ENCODE results near the gene PTPN14. TPM values are rescaled to one million over a fixed set of nuclear protein-coding genes. Genes with fewer than 3 reads are reported as not detected.
"Not testable (repeated sequence)": the region's sequence is repeated elsewhere in the genome, so short reads cannot be mapped to it uniquely, and the experiment has no call there.

PTPN14 gene
- total and polyA plus RNA-seq, 4 donors = 7.3 to 50.5 (median 28.2) TPM

DNA sequence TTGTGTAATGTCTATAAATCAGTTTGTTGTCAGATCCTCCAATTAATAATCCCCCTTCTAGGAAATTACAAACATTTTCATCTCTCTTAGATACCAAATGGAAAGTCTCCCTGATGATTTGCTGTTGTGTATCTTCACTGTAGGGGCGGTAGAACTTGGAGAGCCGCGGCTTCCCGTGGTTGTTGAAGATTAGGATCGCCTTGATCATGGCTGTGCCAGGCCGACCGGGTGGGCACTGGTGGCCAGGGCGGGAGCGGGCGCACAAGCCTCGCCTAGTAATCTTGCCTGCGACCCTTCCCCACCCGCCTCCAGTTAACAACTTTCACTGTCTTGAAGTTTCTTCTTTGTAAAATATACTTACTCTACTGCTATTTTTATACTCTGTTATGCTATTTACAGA lies 68.2 kb downstream of the PTPN14 start:
- H3K4me3 ChIP-seq (ENCODE audit: low read length in 2 of 2); H3K36me3 ChIP-seq (ENCODE audit: control insufficient read depth in 1 of 2, insufficient read depth in 2 of 2, low read length in 1 of 2); H3K4me1 ChIP-seq (ENCODE audit: control insufficient read depth in 1 of 2, insufficient read depth in 2 of 2, low read length in 2 of 2); H3K9me3 ChIP-seq (ENCODE audit: control insufficient read depth, low read length); H3K27ac ChIP-seq (ENCODE audit: low read depth in 1 of 2, low read length in 2 of 2); H3K27me3 ChIP-seq (ENCODE audit: control insufficient read depth in 1 of 2, insufficient read depth in 2 of 2, low read length in 1 of 2); intact Hi-C loops (cut with DNase I): not testable (repeated sequence)
- ATAC-seq (ENCODE audit: low FRiP score) (peak; percentile 33), DNase-seq (peak in 1 of 2 donors; percentile 76)
- WGBS, 2 donors = 74 to 77% methylated on average over 13 of the region's 13 CpGs

DNA sequence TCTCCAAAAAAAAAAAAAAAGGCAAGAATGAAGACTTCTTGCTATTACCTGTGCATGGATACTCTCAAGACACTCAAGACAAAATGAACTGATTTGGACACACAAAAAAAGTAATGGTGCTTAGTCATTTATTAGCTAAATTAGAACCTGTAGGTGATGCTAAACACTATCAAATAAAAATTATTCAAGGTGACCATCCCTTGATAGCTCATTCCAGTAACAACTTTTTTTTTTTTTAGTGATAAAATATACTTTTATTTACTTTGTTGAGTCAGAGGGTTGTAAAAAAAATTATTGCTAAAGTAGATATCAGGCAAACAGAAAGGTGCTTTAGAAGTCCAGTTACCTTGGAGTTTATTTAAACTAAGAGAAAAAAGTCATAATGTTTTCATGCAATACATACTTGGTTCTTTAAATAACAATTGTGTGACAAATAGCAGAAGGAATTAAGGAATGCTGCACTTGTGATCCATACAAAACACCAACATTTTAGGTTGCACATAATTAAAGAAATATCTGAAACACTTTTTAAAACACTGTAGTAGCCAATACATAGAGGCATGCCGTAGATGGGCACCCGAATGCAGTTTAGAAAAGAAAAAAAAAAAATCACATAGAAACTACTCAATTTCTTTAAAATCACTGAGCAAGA lies 69.3 kb downstream of the PTPN14 start:
- H3K4me1 ChIP-seq (ENCODE audit: control insufficient read depth in 1 of 2, insufficient read depth in 2 of 2, low read length in 2 of 2); ATAC-seq (ENCODE audit: low FRiP score); H3K27me3 ChIP-seq (ENCODE audit: control insufficient read depth in 1 of 2, insufficient read depth in 2 of 2, low read length in 1 of 2); DNase-seq; H3K27ac ChIP-seq (ENCODE audit: low read depth in 1 of 2, low read length in 2 of 2); H3K4me3 ChIP-seq (ENCODE audit: low read length in 2 of 2); H3K9me3 ChIP-seq (ENCODE audit: control insufficient read depth, low read length); intact Hi-C loops (cut with DNase I); H3K36me3 ChIP-seq (ENCODE audit: control insufficient read depth in 1 of 2, insufficient read depth in 2 of 2, low read length in 1 of 2): not testable (repeated sequence)
- 19 to 24% methylated on average over 2 of the region's 2 CpGs for WGBS, 2 donors

DNA sequence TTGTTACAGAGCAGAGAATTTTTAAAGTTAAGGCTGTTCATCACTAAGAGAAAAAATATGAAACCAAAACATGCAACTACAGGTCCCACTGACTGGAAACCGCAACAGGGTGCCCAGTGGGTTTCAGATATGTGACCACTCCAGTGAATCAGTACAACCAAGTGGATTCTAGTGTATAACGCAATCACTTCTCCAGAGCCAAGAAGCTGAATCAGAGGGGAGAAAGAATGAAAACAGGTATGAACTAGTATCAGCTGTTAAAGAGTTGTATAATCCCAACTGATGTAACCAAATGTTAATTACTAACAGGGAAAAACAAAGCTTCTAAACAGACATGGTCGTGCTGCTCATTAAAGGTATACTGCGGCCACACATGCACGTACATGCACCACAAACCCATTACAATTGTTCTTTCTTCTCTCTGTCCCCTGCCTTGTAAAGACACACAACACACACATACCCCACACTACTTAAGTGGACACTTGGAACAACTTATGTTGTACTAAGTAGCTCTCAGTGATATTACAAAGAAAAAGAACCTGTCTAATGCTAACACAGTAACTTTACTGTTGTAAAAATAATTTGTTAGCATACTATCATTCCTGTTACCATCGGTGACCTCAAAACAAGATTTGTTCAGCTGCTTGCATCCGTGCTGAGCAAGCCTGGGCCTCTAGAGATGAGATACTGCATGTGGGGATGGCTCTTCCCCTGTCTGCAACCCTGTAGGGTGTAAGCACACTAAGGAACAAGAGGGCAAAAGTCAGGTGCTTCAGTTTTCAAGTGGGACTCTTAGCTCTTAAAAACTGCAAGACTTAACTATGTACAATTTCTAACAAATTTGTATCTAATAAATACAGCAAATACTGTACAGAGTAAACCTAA lies 74.2 kb downstream of the PTPN14 start:
- intact Hi-C loops (cut with DNase I) = no loop called here
- H3K4me1 ChIP-seq (ENCODE audit: control insufficient read depth in 1 of 2, insufficient read depth in 2 of 2, low read length in 2 of 2) = no peaks in the 10 kb centered on the region
- H3K4me3 ChIP-seq (ENCODE audit: low read length in 2 of 2) = no peak overlapping the region
- H3K27ac ChIP-seq (ENCODE audit: low read depth in 1 of 2, low read length in 2 of 2) = no peak overlapping the region
- H3K27me3 ChIP-seq (ENCODE audit: control insufficient read depth in 1 of 2, insufficient read depth in 2 of 2, low read length in 1 of 2) = no peaks in the 10 kb centered on the region
- ATAC-seq (ENCODE audit: low FRiP score) (no peak), DNase-seq (no peak)
- no peaks in the 10 kb centered on the region for H3K36me3 ChIP-seq (ENCODE audit: control insufficient read depth in 1 of 2, insufficient read depth in 2 of 2, low read length in 1 of 2)
- WGBS, 2 donors = 73 to 82% methylated on average over 7 of the region's 7 CpGs
- no peaks in the 10 kb centered on the region for H3K9me3 ChIP-seq (ENCODE audit: control insufficient read depth, low read length)

DNA sequence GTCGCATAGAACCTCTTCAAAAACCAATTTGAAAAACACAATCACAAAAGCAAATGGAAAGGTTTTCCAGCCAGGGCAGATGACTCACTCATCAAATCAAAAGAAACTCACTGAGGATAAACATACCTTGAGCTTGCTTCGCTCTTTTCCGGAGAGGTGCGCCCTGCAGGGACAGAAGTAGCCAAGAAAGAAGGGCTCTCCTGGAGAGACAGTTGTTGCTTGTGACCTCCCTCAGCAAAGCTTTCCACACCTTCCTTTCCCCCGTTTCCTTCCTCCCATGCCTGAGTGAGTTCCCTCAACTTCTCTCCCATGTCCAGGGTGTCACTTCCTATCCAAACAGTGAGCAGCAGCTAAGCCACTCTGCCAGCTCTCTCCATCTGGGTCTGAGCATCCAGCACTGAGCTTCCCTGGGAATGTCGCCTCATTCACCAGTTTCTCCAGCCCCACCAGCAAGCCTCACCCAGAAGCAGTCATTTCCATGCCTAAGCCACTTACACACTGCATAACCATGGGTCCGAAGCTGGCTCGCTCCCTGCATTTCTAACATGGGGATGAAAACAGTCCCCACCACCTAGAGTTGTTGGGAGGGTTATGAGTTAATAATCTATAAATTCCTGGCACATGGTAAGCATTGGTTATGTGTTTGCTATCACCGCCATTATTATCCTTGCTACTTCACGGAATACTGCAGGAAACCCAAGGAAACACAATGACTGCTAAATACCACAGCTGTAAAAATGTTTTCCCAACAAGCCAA lies 75.0 kb downstream of the PTPN14 start:
- Histone ChIP-seq H3K4me1 (ENCODE audit: control insufficient read depth in 1 of 2, insufficient read depth in 2 of 2, low read length in 2 of 2) (no peaks in the 10 kb centered on the region), H3K27ac (ENCODE audit: low read depth in 1 of 2, low read length in 2 of 2) (no peak overlapping the region)

DNA sequence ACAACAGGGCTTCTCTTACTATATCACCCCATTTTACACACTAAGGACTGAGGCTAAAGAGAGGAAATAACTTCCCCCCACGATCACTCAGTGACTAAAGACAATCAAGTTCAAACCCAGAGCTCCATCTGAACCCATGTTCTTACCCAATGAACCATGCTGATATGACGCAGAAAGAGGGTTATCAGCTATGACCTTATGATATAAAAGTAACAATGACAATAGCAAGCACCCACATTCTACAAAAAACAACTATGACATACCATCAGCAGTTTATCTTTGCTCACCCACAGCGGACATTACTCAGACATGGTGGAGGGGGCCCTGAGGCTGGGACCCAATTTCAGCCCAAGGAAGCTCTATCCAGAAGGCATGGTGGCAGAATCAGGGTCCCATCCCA lies 75.7 kb downstream of the PTPN14 start:
- no peaks in the 10 kb centered on the region for H3K36me3 ChIP-seq (ENCODE audit: control insufficient read depth in 1 of 2, insufficient read depth in 2 of 2, low read length in 1 of 2)
- no peaks in the 10 kb centered on the region for H3K27me3 ChIP-seq (ENCODE audit: control insufficient read depth in 1 of 2, insufficient read depth in 2 of 2, low read length in 1 of 2)
- no peaks in the 10 kb centered on the region for H3K4me1 ChIP-seq (ENCODE audit: control insufficient read depth in 1 of 2, insufficient read depth in 2 of 2, low read length in 2 of 2)
- intact Hi-C loops (cut with DNase I) = no loop called here
- ATAC-seq (ENCODE audit: low FRiP score) (no peak), DNase-seq (no peak)
- H3K4me3 ChIP-seq (ENCODE audit: low read length in 2 of 2) = no peak overlapping the region
- no peaks in the 10 kb centered on the region for H3K9me3 ChIP-seq (ENCODE audit: control insufficient read depth, low read length)
- 98% methylated on average over 3 of the region's 3 CpGs for WGBS, 2 donors
- no peak overlapping the region for H3K27ac ChIP-seq (ENCODE audit: low read depth in 1 of 2, low read length in 2 of 2)

More for the DNA sequence above, 75.0 kb downstream of the PTPN14 start:
- no peaks in the 10 kb centered on the region for H3K36me3 ChIP-seq (ENCODE audit: control insufficient read depth in 1 of 2, insufficient read depth in 2 of 2, low read length in 1 of 2)
- DNase-seq (no peak), ATAC-seq (ENCODE audit: low FRiP score) (no peak)
- intact Hi-C loops (cut with DNase I) = no loop called here
- H3K9me3 ChIP-seq (ENCODE audit: control insufficient read depth, low read length) = no peaks in the 10 kb centered on the region
- WGBS, 2 donors = 86 to 91% methylated on average over 10 of the region's 10 CpGs
- H3K27me3 ChIP-seq (ENCODE audit: control insufficient read depth in 1 of 2, insufficient read depth in 2 of 2, low read length in 1 of 2) = no peaks in the 10 kb centered on the region
- no peak overlapping the region for H3K4me3 ChIP-seq (ENCODE audit: low read length in 2 of 2)

DNA sequence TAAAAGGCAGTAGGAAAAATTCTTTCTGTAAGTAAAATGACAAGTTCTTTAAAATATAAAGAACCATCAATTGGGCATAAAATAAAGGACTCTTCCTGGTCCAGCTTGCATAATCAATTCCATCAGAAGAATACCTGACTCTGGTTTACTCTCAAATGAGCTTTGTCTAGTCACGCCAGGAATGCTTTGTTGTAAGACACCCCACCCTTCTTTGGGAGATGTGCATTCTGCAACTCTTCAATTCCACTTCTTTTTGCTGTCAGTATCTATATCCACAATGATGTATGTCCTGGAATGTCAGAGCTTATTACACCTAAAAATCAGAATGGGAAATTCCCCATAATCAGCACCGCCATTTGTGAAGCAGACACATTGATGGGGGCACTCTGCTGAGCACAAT lies 76.1 kb downstream of the PTPN14 start:
- ATAC-seq (ENCODE audit: low FRiP score) (no peak), DNase-seq (no peak)
- intact Hi-C loops (cut with DNase I) = no loop called here
- WGBS, 2 donors = 95 to 96% methylated on average over 2 of the region's 2 CpGs
- Histone ChIP-seq H3K4me1 (ENCODE audit: control insufficient read depth in 1 of 2, insufficient read depth in 2 of 2, low read length in 2 of 2) (no peaks in the 10 kb centered on the region), H3K36me3 (ENCODE audit: control insufficient read depth in 1 of 2, insufficient read depth in 2 of 2, low read length in 1 of 2) (no peaks in the 10 kb centered on the region), H3K27ac (ENCODE audit: low read depth in 1 of 2, low read length in 2 of 2) (no peak overlapping the region), H3K9me3 (ENCODE audit: control insufficient read depth, low read length) (no peaks in the 10 kb centered on the region), H3K4me3 (ENCODE audit: low read length in 2 of 2) (no peak overlapping the region), H3K27me3 (ENCODE audit: control insufficient read depth in 1 of 2, insufficient read depth in 2 of 2, low read length in 1 of 2) (no peaks in the 10 kb centered on the region)

DNA sequence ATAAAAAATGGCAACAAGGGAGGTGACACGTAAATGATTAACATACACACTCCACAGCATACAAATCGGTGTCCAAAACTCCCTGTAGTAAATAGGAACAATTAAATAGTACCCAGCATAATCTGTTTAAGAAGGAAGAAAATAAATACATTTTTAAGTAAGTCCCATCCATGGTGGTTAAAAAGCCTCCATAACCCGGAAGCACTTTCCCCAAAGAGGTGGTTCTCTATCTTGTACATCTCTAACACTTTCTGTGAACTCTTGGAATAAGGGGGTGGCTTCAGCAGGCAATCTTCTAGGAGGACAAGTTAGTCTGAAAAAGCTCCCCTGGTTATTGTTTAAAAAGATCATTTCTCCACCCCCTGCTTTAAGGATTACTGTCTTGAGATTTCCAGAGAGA lies 76.9 kb downstream of the PTPN14 start:
- H3K27ac ChIP-seq (ENCODE audit: low read depth in 1 of 2, low read length in 2 of 2) = no peak overlapping the region
- 96 to 98% methylated on average over 3 of the region's 3 CpGs for WGBS, 2 donors
- no peaks in the 10 kb centered on the region for H3K9me3 ChIP-seq (ENCODE audit: control insufficient read depth, low read length)
- intact Hi-C loops (cut with DNase I) = no loop called here
- H3K4me3 ChIP-seq (ENCODE audit: low read length in 2 of 2) = no peak overlapping the region
- no peaks in the 10 kb centered on the region for H3K27me3 ChIP-seq (ENCODE audit: control insufficient read depth in 1 of 2, insufficient read depth in 2 of 2, low read length in 1 of 2)
- DNase-seq (no peak), ATAC-seq (ENCODE audit: low FRiP score) (no peak)
- no peaks in the 10 kb centered on the region for H3K4me1 ChIP-seq (ENCODE audit: control insufficient read depth in 1 of 2, insufficient read depth in 2 of 2, low read length in 2 of 2)
- H3K36me3 ChIP-seq (ENCODE audit: control insufficient read depth in 1 of 2, insufficient read depth in 2 of 2, low read length in 1 of 2) = no peaks in the 10 kb centered on the region

DNA sequence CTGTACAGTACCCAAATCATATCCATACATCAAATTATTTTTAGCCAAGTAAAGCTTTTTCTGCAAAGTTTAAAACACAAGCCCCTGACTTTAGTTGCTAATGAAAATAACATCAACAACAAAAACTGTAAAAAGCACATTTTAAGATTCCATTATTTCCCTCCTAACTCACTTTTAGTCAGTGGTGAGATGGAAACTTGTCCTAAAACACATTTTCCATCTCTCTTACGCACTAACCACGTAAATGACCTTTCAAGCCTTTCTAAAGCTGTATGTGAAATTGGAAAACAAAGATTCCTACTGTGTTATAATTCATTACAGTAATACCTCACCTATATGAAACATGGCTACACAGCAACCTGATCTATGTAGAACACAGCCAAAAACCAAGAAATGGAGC lies 77.5 kb downstream of the PTPN14 start:
- WGBS, 2 donors = 96 to 99% methylated on average over 2 of the region's 2 CpGs
- intact Hi-C loops (cut with DNase I) = no loop called here
- DNase-seq = no peak
- Histone ChIP-seq H3K4me3 (ENCODE audit: low read length in 2 of 2) (no peak overlapping the region), H3K27ac (ENCODE audit: low read depth in 1 of 2, low read length in 2 of 2) (no peak overlapping the region), H3K36me3 (ENCODE audit: control insufficient read depth in 1 of 2, insufficient read depth in 2 of 2, low read length in 1 of 2) (no peaks in the 10 kb centered on the region), H3K4me1 (ENCODE audit: control insufficient read depth in 1 of 2, insufficient read depth in 2 of 2, low read length in 2 of 2) (no peaks in the 10 kb centered on the region), H3K27me3 (ENCODE audit: control insufficient read depth in 1 of 2, insufficient read depth in 2 of 2, low read length in 1 of 2) (no peaks in the 10 kb centered on the region), H3K9me3 (ENCODE audit: control insufficient read depth, low read length) (no peaks in the 10 kb centered on the region)
- no peak for ATAC-seq (ENCODE audit: low FRiP score)

Measured in aorta (tissue), 5 donors.